NOMO-1 treated with DMSO at 0.1 percent for 48 hours (cell line): Measurements from ENCODE around the gene POLE.
A peak's percentile ranks its signal among the peaks of the same experiment; 100 is the strongest.

Experiments used
- DNase-seq: peaks from one replicate; lab custom pipeline; 2025; ENCODE audit not compliant: unreplicated experiment; lab: John Stamatoyannopoulos, UW

Gene POLE

DNA sequence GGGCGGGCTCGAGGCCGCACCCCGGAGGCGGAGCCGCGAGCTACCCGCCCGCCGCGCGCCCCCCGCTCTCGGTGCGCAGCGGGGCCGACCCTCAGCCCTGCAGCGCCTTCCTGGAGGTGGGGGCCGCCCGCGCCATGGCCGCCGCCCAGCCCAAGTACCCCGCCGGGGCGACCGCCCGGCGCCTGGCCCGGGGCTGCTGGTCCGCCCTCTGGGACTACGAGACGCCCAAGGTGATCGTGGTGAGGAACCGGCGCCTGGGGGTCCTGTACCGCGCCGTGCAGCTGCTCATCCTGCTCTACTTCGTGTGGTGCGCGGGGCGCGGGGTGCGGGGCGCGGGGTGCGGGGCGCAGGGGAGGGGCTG, 68.5 kb downstream of the POLE start, which contains the start of gene P2RX2:
TSS of gene P2RX2 (plus strand) at position 94 of the 361 bp plus-strand sequence. CDS start at position 135, 41 bp downstream.
- DNase-seq, result no peak

DNA sequence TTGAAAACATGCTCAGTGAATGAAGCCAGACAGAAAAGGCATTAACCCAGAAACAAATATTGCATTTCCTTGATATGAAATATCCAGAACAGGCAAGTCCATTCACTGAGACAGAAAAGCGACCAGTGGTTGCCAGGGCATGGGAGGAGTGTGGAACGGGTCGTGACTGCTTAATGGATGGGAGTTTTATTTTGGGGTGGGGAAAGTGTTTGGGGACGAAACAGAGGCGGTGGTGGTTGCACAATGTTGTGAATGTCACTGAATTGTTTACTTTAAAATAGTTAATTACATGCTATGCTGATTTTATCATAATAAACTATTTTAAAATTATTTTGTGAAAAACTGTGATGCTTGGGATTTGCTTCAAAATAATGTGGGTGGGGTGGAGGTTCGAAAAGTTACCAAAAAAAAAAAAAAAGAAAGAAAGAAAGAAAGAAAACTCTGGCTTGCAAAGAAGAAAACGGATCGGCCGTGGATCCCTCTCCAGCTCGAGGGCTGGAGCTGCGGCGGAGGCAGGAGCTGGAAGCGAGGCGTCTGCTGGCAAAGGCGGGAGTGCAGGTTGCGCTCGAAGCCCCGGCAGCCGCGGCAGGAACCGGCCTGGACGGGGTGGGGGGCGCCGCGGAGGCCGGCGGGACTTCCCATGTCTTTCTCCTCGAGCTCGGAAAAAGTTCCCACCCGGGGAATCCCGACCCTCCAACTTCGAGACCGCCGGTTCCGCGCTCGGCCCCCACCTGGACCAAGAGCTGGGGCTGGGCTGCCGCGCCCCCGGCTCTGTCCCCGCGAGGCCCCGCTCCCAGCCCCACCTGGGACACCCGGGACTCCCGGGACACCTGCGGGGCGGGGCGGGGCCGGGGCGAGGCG, 69.1 kb downstream of the POLE start:
- DNase-seq, result no peak

DNA sequence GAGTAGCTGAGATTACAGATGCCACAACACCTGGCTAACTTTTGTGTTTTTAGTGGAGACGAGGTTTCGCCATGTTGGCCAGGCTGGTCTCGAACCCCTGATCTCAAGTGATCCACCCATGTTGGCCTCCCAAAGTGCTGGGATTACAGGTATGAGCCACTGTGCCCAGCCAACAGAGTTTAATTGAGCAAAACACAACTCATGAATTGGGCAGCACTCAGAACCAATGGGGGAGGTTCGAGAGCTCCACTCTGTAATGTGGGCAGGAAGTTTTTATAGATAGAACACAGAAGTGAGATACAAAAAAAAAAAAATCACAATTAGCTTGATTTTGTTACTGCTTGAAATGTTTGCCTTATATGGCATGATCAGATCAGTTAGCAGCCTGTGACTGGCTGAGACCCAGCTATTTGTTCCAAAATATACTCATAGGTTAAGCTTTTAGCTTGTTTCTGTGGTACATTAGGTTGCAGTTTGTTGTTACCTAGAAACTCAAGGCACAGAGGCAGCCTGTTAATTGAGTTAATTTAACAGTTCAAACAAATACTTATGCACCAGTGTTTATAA, 69.9 kb downstream of the POLE start:
- DNase-seq, result no peak

DNA sequence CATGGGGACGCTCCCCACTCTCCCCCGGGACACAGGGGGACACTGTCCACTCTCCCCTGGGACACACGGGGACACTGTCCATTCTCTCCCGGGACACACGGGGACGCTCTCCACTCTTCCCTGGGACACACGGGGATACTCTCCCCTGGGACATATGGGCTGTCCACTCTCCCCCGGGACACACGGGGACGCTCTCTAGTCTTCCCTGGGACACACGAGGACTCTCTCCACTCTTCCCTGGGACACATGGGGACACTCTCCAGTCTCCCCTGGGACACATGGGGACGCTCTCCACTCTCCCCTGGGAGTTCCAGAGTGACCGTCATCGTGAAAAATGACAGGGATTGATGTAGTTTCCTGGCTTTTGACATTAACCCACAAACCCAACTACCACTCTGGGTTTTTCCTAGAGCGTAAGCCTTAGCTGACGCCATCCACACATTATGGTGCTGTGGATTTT, 71.5 kb downstream of the POLE start:
- no peak for DNase-seq

DNA sequence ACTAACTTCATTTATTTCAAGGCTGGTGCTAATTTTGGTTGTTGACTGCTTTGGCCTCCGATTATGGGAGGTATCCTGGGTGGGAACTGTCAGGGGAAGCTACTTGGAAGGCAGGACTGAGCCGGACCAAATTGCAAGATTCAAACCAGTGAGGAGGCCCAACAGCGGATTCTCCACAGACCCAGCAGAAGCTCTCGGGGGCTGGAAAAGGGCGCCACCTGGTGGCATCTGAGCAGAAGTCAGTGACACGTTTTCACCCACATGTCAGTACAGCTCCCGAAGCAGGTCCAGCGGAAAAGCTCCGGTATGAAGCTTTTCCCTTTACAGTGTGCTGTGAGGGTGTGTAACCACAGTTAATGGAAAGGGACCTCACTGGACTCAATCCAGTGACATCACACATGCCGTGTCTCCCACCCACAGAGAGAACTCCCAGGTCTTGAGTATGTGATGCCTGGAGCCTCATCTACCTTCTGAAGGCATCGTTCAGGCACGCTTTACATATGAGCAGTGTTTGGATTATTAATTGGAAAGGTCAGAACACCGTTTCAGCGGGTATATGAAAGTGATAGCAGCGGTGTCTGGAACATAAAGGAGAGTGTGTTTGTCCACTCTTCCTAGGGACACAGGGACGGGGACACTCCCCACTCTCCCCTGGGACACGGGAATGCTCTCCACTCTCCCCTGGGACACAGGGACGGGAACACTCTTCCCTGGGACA, 72.1 kb downstream of the POLE start:
- DNase-seq, result peak; percentile 59

DNA sequence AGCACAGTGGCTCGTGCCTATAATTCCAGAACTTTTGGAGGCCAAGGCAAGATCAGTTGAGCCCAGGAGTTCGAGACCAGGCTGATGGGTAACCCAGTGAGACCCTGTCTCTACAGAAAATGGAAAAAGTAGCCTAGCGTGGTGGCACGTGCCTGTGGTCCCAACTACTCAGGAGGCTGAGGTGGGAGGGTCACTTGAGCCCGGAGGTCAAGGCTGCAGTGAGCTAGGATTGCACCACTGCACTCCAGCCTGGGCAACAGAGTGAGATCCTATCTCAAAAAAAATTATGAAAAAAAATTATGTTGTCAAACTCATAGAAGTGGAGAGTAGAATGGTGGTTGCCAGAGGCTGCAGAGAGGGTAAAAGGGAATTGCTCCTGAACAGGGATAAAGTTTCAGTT, 73.1 kb downstream of the POLE start:
- DNase-seq, result no peak

DNA sequence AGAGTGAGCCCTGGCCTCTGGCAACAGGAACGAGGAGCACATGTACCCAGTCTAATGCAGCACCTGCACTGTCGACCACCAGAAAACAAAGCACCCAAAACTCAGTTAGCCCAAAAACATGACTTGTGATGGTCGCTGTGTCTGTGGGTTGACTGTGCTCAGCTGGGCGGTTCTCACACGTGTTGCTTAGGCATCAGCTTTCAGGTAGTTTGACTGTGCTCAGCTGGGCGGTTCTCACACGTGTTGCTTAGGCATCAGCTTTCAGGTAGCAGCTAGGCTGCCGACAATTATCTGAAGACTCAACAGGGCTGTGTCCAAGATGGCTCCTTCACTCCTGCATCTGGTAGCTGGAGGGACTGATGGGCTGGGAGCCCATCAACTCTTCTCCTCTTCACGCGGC, 75.5 kb downstream of the POLE start:
- no peak for DNase-seq

DNA sequence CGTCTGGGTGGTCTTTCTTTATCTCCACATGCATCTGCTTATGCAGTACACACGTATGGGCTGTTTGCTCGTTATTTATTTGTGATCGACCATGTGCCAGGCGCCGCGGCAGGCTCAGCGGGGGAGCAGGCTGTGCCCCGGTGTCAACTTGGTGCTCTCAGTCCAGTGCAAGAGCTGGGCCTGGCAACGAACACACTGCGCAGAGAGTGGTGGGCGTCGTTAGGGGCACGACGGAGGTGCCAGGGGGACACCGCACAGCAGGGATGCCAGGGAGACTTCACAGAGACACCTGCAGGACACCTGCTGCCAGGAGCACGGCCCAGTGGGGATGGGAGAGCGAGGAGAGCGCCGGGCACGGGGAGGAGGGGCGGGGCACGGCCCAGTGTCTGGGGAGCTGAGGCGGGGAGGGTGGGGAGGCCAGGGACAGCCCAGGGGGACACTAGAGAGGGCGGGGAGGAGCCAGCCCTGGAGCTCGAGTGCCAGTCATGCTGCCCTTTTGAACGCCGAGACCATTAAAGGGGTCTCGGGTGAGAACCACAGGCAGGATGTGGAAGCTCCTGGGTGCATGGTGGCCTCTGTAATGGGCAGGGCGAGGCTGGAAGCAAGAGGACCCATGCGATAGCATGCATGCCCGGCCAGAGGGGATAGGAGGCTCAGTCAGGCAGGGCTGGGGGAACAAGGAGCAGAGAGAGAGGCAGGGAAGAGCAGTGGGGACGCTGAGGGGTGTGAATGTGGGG, 76.1 kb downstream of the POLE start:
- DNase-seq, result no peak

DNA sequence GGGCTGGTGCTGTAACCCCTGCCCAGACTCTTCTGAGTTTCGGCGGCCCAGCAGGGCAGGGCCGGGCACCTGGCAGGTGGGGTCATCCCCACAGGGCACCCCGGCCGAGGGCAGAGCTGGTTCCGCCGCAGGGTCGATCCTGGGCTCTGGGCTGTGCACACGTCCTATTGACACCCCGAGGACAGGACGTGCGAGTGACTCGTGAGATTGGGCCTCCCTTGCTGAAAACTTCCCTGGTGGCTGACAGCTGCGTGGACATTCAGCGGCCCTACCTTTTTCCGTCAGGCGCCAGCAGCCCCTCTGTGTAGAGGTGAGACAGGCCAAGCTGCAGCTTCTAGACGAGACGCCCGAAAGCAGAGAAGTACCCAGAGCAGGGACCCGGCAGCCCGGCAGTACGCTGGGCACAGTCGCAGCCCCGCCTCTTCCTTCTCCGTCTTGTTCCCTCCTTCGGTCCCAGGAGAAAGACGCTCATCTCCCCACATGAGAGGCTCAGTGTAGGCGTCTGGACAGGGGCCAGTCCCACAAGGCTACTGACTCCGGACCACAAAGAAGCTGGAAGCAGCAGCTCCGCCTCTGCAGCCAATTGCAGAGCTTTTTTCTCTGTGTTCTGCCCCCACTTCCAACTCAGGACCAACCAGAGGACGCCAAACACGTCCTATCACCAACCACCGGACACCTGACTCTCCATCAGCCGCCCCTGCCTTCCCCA, 76.9 kb downstream of the POLE start, which contains the start of gene LRCOL1:
TSS of gene LRCOL1 (minus strand) at position 532 of the 709 bp plus-strand sequence. CDS start 4,331 bp downstream, outside the sequence.
- peak; percentile 23 for DNase-seq

DNA sequence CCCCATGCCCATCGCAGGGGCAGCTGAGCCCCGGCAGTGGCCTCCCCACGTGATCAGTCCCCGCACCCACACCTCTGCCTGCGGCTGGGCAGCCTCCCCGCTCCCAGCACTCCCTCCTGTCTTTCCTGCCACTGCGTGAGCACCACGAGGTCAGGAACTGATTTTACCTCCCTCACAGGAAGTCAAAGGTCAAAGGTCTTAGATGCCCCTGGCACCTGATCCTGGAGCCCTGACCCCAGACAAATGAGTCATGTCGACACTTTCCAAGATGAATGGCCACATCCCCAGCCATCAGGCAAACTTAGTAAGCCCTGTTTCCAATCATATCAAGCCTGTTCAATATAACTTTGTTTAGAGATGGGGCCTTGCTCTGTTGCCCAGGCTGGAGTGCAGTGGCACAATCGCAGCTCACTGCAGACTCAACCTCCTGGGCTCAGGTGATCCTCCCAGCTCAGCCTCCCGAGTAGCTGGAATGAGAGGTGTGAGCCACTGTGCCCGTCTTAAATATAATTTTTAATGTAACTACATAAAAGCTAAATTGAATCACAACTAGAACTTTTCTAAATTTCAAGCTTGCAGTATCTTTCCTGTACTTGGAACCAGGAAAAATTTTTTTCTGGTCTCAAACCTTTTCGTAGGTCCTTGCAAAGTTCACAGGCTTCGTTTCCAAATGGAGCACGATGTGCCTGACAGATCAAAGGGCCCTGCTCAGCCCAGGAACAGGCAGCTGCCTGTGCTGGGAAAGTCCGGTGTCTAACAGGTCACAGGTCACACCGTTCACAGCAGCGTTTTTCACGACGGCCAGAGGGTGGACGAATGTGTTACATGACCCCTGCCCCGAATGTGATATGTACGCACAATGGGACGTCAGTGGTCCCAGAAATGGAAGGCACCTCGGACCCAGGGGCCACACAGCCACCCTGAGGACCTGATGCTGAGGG, 78.6 kb downstream of the POLE start:
- DNase-seq, result no peak

DNA sequence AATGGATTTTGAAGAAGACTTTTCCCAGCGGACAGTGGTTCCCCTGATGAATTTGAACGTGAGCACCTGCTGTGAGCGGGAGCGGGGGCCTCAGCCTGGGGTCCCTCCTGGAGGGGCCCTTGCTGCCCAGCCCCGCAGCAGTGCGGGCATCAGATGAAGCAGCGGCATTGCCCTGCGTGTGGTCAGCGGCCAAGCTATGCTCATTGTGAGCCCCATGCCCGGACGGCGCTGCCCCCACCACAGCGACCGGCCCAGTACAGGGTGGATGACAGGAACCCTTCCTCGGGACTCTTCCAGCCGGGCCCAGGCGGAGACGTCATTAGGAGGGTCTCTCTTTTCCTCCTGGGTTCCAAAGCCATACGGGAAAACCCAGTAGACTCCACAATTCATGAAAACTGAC, 80.2 kb downstream of the POLE start:
- no peak for DNase-seq

DNA sequence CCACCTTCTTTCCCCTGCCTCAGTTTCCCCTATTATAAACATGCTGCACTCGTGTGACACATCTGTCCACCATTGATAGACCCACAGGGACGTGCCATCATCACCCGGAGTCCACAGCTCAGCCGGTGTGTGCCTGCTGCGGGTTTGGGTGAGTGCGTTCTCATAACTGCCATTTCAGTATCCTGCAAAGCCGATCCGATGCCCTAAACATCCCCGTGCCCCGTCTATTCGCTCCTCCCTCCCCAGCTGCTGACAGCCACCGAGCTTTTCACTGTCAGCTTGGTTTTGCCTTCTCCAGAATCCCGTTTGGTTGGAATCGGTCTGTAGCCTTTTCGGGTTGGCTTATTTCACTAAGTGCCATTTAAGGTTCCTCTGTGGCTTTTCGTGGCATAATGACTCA, 80.7 kb downstream of the POLE start:
- no peak for DNase-seq

DNA sequence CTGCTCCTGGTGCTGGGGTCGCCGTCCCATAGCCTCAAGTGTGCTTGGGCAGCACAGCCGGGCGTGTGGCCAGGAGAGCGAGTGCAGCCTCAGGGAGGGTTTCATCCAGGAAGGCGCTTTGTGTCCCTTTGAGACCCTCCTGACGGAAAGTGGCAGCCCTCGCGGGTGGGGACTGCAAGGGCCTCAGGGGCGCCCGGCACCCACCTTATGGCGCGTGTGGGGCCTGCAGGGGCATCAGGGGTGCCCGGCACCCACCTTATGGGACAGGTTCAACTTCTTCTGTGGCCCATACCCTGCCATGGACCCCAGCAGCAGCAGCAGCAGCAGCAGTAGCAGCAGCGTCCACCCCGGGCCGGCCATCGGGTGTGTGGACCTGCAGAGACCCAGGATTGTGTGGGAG, 81.2 kb downstream of the POLE start:
- no peak for DNase-seq

DNA sequence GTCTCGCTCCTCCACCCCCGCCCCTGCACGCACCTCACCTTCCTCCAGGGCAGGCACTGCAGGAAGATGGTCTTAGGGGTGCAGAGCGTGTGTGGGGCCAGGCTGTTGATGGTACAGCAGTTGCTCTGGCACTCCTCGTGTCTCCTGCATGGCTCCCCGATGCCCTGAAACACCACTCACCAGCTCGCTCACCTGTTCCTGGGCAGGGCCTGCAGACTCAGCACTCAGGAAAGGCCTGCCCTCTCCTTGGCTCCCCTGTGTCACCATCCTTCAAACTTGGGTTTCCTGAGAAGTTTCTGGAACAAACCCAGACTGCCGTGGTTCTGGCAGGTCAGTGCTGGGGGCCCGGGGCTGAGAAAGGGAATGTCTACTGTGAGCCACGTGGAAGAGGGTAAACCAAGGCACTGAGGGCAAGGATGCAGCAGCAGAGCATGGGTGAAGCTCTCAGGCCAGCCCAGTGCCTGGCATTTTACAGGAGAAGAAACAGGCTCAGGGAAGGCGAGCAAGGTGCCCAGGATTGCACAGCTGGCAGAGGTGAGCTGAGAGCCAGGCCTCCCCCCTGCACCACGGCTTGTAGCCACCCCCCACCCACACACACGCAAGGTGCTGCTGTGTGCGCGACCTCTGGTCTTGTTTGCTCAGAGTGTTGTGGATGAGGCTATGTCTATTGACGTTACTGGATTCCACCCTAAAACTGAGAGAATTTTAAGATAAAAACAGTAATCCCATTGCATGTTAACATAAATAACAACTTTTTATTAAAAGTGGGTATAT, 82.3 kb downstream of the POLE start:
- no peak for DNase-seq

DNA sequence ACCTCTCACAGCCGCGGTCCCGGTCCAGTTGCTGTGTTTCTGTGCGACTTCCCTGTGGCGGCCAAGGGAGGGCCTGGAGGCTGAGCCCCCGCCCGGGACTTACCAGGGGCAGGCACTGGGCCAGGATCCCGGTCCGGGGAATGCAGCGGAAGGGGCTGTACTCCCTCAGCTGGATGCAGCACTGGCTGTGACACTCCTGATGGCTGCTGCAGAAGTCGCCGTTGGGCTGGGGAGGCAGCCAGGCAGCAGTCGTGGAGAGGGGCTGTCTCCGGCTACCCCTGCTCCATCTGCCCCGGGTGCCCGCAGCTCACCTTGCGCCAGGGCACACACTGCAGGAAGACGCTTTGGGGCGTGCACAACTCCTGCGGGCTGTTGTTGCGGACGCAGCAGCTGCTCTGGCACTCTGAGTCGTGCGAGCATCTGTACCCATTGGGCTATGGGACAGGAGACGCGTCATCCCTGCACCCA, 83.0 kb downstream of the POLE start:
- DNase-seq, result no peak

DNA sequence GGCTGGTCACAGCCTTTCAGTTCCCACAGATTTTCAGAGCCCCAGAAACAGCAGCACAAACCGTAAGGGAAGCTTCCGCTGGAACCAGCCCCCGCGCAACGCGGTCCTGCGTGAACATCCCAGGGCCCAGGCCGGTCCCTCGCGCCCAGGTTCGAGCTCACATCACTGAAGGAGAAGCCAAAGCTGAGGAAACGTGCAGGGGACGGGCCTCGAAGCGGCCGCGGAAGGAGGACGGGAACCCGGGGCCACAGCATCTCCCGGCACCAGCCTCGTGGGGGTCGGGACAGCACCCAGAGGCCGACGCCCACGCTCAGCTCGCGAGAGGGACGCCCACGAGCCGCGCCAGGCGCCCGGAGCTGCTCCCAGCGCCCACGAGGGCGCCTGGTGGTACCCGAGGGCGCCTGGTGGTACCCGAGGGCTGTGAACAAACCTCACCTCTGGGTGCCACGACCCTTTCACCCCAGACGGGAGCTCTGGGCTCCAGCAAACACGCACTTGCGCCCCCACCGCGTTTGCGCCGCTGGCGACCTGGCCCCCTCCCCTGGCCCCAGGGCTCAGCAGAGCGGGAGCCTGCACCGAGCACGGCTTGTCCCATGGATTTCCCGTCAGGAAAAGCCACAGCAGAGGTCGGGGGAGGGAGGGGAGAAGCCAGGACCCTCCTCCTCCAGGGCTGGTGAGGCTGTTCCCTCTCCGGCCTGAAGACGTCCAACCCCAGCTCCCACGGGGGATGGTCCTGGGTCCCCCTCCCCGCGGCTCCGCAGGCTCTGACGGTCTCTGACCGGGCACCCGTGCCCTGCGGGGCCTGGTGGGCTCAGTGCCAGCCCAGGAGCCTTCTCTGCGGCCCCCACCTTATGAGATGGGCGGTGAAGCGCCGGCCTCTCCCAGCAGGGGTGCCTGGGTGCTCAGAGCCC, 83.6 kb downstream of the POLE start:
- no peak for DNase-seq

DNA sequence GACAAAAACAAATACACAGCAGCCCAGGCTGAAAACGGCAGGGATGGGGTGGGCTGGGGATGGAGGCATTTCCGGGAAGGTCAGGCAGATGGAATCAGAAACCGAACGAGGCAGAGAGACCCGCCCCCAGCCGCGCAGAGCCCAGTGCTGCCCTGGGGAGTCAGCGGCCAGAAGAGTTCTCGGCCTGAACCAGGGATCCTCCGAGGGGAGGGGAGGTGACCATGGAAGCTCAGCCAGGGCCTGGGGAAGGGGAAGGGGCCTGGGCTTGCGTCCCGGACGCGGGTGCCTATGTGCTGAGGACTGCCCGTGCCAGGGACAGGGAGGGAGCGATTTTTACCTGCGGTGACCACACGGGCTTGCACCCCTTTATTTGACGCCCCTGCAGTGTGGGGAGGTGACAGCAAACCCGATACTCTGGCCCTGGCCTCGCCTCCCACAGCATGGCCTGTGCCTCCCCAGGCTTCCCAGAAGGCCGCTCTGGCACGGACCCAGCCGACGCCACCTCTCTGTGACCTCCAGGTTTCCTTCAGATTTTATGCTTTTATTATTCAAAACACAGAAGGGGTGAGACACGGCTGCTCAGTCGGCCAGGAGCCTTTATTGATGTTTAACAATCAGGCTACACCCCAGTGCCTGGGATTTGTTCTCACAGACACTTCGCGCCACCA, 84.4 kb downstream of the POLE start:
- DNase-seq, result no peak
